HG02571 (cell line): ENCODE results near the gene EDA.
"Not testable (repeated sequence)": the region's sequence is repeated elsewhere in the genome, so short reads cannot be mapped to it uniquely, and the experiment has no call there.

Source experiments
- ATAC-seq: cut with Tn5 transposase; IDR thresholded peaks from one replicate; pipeline ENCODE4 v1.9.1; 2021; ENCODE audit warnings: mild to moderate bottlenecking, moderate library complexity; ENCODE audit not compliant: unreplicated experiment

Gene EDA

GRCh38 chrX:69741721-69742120, 125.8 kb downstream of the EDA start:
- no peak for ATAC-seq

- ATAC-seq, result no peak
Observed at GRCh38 chrX:69746051-69746450, 130.1 kb downstream of the EDA start.

DNA sequence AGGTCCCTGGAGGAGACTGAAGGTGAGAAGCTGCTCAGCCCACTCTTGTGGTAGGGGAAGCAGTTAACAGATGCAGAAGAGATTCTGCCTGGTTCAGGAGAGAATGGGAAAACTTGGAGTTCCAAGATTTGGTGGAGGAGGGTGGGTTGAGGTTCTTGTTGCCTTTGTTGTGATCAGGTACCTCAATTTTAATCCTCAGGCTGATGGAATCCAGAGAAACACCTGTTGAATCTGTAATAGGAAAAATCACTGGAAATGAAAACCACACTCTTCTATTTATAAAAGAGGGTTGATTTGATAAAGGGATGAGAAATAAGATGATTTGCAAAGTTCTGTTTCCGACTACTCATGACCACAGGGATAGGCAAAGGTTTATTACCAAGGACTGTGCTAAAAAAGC, 132.1 kb downstream of the EDA start:
- no peak for ATAC-seq

DNA sequence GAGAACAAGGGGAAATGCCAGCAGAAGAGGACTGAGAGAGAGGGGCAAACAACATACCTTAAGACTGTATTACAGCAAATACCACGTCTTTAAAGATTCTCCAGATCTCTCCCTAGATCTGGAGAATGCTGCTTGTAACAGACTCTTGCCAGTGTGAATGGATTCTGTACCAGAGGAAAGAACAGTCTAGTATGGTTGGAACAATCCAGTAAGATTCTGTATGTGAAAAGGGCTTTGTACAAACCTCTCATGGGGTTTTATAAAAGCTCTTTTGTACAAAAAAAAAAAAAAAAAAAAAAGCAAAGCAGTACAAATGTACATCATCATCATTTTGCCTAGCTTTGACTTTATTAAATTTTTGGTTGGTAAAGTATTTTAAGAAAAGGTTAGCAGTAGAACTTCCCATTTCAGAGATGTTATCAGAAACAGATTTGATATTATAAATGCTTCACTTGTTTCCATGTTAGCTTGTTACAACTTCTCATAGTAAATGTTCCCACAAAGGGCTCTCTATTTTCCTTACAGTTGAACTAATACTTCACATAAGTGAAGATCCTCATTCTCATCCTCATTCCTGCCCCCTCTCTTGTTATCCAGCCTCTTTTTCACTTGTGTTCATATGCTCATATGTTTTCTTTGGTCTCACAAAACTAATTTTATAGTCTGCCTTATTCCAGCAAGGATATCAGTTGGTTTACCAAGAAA, 144.2 kb downstream of the EDA start:
- ATAC-seq, result no peak

- no peak for ATAC-seq
Observed at GRCh38 chrX:69761633-69762032, 145.7 kb downstream of the EDA start.

DNA sequence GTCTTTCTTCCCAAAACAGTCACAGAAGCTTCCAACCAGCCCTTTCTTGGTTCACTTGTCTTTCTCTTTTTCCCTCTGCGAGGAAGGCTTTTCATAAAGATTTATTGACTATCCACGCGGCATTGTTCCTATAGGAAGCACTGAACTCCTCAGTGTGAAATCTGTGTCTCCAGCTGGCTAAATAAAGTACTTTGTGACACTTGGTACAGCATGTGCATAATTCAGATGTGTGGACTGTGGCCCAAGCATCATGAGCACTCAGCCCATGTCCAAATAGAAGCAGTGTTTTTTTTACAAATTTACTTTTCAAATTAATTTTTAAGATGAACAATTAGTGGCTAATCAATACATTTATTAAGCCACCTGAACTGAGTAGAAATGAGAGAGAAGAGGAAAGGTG, 146.4 kb downstream of the EDA start:
- ATAC-seq, result no peak

DNA sequence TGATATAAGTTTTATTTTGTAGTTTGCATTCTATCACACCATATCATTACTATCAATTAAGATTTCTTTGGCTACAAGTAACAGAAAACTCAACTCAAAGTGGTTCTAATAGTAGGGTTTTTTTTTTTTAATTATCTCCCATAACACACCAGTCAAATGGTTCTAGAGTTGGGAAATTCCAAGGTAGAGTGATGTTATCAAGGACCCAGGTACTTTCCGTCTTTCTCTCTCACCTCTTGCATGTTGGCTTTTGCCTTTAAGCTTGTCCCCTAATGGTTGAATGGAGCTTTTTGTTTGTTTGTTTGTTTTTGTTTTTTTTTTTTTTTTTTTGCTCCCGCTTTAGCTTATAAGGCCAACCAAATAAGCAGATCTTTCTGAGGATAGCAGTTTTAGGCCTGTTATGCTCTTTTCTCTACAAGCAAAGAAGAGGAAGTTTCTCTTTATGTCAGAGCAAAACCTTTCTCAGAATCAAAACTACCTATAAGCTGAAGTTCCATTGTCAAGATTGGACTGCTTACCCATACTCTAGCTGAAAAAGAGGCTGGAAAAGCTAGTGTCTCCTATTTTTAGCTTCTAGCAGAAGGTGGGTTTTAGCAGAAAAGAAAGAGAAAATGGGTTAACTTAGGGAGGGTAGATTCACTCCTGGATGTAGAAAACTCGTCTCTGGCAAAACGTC, 177.5 kb downstream of the EDA start:
- no peak for ATAC-seq

DNA sequence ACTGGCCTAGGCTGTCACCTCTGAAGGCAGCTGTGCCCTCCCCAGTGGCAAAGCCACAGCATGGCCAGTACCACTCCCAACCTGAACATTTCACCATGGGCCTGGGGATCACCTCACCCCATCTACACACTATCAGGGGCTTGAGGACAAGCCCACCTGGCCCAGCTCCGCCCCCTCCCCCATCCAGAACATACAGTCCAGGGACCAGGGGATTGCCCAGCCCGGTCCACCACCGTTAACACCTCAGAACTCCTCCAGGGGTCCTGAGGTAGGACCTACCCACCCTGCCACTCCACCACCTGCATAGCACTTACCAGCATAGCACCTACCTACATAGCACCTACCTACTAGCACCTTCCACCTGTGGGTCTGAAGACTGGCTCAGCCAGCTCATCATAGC, 179.8 kb downstream of the EDA start:
- ATAC-seq, result no peak

- no peak for ATAC-seq
Observed at GRCh38 chrX:69807400-69807799, 191.5 kb downstream of the EDA start.

DNA sequence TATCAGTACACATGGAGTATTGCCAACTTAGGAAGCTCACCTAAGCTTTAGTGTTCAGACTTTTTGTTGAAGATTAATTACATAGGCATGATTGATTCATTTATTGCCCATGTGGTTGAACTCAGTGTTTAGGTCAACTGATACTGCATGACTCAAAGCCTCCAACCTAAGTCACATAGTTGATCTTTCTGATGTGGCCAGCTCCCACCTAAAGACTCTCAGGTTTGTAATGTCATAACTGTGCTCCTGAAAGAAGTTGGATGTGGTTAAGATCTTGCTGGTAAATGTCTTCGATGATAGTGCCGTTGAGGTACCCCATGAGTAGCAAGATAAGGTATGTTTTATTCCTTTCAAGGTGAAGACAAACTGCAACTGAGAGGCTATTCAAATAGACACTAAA, 192.5 kb downstream of the EDA start:
- no peak for ATAC-seq

GRCh38 chrX:69813677-69814076, 197.8 kb downstream of the EDA start:
- no peak for ATAC-seq

DNA sequence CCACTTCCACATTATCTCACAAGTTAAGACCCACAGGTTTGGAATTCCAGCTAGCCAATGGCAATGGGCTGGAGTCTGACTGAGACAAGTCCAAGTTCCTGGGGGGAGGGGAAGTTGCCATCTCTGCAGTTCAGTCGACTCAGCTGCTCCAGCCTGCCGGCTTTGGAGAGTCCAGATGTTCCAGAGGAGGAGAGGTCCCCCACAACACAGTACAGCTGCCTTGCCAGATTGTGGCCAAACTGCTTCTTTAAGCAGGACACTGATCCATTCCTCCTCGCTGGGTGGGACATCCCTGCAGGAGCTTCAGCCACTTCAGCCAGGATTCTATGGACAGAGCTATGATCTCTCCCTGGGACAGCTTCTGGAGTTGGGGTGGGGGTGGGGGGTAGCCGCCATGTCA, 199.2 kb downstream of the EDA start:
- ATAC-seq, result no peak

DNA sequence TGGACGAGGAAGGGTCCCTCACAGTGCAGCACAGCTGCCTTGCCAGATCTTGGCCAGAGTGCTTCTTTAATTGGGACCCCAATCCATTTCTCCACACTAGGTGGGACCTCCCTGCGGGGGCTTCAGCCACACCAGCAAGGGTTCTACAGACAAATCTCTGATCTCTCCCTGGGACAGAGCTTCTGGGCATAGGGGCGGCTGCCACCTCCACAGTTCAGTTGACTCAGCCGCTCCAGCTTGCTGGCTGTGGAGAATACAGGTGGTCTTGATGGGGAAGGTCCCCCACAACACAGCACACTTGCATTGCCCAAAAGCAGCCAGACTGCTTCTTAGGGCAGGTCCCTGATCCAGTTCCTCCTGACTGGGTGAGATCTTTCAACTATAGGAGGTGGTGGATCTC, 199.6 kb downstream of the EDA start:
- no peak for ATAC-seq

DNA sequence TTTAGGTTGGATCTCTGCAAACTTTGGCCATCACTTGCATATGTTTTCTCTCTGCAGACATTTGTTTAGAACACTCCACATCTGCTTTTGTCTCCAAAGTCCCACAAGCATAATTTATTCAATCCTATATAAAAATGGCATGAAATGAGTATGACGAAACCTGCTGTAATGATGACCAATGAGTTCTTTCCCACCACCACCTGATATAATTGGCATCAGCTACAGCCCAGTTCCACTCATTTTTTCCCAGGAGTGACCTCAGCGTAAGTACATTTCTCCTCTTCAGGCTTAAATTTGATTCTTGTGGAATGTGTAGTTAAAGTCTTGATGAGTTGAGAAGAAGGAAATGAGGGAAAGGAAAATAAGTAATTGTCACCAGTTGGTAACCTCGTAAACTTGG, 228.7 kb downstream of the EDA start:
- ATAC-seq, result no peak

DNA sequence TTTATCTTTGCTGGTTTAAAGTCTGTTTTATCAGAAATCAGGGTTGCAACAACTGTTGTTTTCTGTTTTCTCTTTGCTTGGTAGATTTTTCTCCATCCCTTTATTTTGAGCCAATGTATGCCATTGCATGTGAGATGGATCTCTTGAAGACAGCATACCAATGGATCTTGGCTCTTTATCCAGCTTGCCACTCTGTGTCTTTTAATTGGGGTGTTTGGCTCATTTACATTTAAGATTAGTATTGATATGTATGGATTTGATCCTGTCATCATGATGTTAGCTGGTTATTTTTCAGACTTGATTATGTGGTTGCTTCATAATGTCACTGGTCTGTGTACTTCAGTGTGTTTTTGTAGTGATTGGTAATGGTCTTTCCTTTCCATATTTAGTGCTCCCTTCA, 244.1 kb downstream of the EDA start:
- not testable (repeated sequence) for ATAC-seq

DNA sequence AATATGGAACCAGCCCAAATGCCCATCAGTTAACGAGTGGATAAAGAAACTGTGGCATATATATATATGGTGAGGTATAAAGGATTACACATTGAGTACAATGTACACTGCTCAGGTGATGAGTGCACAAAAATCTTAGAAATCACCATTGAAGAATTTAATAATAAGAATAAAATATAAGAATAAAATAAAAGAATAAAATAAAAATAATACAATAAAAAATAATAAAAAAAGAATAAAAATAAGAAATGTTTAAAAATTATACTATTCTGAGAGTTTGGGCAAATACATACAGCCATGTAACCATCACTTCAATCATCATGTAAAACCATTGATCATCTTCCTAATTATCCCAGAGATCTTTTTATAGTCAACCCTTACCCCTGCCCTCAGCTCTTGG, 260.3 kb downstream of the EDA start:
- no peak for ATAC-seq

DNA sequence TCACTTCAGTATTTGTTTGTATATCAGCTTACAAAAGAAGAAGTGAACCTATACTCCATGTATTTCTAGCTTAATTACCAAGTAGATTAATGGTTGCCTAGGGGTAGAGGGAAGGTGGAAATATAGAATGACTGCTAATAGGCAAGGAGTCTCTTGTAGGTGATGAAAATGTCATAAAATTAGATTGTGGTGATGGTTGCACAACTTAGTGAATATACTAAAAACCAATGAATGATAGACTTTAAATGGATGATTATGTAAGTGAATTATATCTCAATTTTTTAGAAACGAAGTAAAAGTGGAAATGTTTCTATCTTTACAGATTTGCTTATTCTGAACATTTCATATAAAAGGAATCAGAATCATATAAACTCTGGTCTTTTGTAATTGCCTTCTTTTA, 268.3 kb downstream of the EDA start:
- ATAC-seq, result no peak

DNA sequence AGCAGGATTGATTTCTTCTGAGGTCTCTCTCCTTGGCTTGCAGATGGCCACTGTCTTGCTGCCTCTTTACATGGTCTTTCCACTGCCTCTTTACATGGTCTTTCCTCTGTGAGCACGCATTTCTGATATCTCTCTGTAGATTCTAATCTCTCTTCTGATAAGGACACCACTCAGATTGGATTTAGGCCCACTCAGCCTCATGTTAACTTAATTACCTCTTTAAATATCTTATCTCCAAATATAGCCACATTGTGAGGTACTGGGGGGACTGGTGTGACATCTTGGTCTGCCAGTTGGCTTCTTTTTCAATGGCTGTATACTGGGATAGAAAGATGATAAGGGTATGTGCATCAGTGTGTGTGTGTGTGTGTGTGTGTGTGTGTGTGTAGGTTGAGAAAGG, 280.1 kb downstream of the EDA start:
- ATAC-seq, result no peak

DNA sequence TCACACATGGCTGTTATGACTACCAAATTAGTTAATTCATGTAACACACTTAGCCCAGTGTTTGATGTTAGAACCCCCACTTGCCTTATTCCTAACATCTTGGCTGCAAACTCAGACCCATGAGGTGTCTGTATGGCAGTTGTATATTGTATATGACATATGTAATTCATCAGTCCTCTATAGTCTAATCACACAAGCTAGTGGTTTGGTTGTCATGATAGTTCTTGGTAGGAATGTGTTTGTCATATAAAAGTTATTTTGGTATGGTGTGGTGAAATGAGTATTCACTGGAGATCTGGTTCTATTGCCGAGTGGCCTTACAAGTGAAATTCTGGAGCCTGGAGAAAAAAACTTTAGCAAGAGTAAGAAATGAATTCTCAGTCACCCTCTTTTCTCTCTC, 284.6 kb downstream of the EDA start:
- no peak for ATAC-seq

DNA sequence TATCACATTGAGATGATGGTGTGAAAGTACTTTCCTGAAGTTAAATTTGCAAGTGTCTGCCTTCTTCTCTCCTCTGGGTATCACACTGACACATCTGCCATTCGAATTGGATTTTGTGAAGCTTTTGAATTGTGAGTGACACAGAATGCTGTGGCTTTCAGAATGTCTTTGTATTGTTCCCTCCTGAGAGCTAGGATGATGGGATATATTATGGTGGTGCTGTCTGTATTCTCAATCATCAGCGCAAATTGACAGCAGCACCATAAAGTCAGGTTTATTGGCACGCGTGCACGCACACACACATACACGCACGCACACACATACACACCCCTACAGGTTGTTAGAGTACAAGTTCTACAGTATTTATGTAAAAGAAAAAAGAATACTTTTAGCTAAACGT, 290.5 kb downstream of the EDA start:
- ATAC-seq, result no peak

GRCh38 chrX:69914781-69915180, 298.9 kb downstream of the EDA start:
- ATAC-seq, result no peak

- no peak for ATAC-seq
Observed at GRCh38 chrX:69919749-69920148, 303.8 kb downstream of the EDA start.

- no peak for ATAC-seq
Observed at GRCh38 chrX:69932323-69932722, 316.4 kb downstream of the EDA start.
